GM18858 (cell line): ENCODE measurements around the gene MBD6.
A peak's percentile ranks its signal among the peaks of the same experiment; 100 is the strongest.
"Not testable (repeated sequence)": the region's sequence is repeated elsewhere in the genome, so short reads cannot be mapped to it uniquely, and the experiment has no call there.

ENCODE experiments used
- ATAC-seq: cut with Tn5 transposase; IDR thresholded peaks from one replicate; pipeline ENCODE4 v1.9.1; 2021; ENCODE audit not compliant: unreplicated experiment

MBD6 gene

DNA sequence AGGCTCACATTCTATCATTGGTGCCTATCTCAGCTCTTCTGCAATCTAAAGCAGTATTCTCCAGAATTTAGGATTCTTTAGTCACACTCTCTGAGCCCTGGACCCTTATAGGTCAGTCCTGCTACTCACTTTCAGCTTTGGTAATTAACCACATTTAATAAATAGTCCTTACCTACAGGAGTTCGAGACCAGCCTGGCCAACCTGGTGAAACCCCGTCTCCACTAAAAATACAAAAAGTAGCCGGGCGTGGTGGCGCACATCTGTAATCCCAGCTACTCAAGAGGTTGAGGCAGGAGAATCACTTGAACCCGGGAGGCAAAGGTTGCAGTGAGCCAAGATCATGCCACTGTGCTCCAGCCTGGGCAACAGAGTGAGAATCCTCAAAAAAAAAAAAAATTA is 8.9 kb upstream of the MBD6 start:
- not testable (repeated sequence) for ATAC-seq

GRCh38 chr12:57514246-57514645 is 8.4 kb upstream of the MBD6 start:
- ATAC-seq: not testable (repeated sequence)

DNA sequence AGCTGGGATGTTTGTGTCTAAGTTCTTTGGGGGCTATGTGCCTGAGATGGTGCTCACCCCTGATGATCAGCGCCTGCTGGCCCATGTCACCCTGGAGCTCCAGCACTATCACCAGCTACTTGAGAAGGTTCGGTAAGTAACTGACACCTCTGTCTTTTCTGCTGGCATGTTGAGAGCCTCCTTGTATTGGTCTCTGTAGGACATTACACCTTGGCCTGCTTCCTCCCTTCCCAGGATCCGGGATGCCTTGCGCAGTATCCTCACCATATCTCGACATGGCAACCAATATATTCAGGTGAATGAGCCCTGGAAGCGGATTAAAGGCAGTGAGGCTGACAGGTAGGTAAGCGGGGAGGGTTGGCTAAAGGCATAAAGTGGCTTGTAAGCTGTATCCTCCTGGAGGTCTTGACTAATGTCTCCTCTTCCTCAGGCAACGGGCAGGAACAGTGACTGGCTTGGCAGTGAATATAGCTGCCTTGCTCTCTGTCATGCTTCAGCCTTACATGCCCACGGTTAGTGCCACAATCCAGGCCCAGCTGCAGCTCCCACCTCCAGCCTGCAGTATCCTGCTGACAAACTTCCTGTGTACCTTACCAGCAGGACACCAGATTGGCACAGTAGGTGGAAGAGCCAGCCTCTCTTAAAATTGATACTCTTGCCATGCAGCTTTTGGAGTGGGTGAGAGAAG is 7.8 kb upstream of the MBD6 start:
- ATAC-seq: no peak

DNA sequence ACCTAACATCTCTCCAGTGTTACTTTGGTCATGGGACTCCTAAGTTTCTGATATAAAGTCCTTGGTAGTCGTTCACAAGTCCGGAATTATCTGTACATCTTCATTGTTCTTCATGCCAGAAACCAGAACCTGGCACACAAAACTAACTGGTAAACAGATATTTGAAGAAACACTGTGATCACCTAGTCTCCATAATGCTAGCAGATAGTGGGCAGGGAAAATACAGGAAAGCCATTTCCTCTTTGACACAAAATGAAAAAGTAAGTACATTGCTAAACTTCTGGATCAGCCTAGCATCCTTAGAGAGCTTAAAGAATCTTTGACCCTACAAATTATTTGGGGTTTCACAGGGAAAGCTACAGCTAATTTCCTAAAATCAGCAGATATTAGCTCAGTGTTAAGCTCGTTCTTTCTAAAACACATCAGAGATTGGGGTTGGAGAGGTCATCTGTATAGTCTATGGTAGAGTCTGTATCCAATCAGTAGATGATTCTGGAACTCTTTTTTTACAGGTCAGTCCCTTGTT is 7.2 kb upstream of the MBD6 start:
- ATAC-seq: no peak

DNA sequence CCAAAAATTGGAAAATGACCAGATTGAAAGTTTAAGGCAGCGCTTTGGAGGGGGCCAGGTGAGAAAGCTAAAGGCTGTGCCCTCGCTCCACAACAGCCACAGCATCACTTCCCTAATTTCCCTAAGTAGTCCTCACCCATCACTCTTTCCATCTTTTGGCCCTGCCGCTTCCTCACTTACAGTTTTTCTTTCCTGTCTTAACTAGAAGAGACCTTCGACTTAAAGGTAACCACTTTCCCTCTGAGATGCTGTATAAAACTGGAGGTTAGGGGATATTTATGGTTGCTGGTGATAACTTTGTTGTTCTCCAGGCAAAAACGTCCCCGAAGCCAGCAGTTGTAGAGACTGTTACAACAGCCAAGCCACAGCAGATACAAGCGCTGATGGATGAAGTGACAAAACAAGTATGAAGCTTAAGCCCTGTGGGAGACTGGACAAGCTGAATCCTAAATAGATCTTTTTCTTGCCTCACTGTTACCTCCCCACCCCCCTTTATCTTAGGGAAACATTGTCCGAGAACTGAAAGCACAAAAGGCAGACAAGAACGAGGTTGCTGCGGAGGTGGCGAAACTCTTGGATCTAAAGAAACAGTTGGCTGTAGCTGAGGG is 6.6 kb upstream of the MBD6 start:
- ATAC-seq: no peak

- ATAC-seq: no peak
These were observed 5.9 kb upstream of the MBD6 start for GRCh38 chr12:57516617-57517153.

- no peak for ATAC-seq
These were observed 5.4 kb upstream of the MBD6 start for GRCh38 chr12:57517187-57517586.

- ATAC-seq: not testable (repeated sequence)
These were observed 4.9 kb upstream of the MBD6 start for GRCh38 chr12:57517718-57518117.

- no peak for ATAC-seq
These were observed 4.3 kb upstream of the MBD6 start for GRCh38 chr12:57518176-57518919.

- ATAC-seq: no peak
These were observed 3.5 kb upstream of the MBD6 start for GRCh38 chr12:57518920-57519795.

DNA sequence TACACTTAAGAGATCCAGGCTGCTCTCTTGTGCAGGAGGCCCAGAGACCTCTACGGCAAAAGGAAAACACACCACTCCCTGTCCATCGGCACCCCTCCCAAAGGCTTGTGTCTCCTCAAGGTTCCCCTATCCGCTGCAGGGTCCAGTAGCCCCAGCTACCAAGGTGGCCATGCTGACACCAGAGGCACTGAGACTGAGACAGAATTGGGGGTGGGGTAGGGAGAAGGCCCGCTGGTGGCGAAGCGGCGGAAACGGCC is 2.9 kb upstream of the MBD6 start:
- ATAC-seq: no peak

DNA sequence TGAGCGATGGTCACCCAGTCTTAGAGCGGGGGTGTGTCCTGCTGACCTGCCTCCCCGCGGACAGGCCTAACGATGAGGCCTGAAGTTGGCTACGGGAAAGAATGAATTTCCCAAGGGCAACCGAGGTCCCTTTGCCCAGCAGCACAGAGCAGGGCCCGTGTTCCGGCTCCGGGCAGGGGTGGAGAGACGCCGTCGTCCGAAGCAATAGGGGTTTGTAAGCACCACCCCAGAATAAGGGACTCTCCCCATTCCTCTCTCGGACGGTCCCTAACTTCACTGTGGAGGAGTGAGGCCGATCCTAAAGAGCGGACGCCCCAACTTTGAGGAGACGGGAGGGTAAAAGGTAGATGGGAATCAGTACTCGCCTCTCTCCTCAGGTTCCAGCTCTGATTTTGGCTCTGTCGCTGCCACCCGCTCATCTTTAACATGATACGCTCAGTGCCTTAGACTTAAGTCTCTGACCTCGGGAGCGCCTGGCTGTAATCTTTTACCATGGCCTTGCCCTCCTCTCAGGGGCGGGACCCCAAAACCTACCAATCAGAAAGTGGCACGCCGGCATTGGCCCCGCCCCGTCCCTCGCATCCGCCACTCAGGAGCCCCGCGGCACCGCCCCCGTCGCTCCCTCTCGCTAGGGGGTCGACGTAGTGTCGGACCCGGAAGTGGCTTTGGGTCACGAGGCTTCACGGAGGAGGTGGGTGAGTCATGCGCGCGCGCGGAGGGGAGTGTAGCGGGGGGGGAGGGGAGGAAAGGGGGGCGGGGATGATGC is 2.4 kb upstream of the MBD6 start, which contains the start of gene DDIT3:
Gene DDIT3, minus strand, starts transcription at position 462 of the 766 bp plus-strand sequence. CDS start 3,108 bp downstream, outside the sequence.
- ATAC-seq: peak; percentile 54

GRCh38 chr12:57521525-57522010 is 1.1 kb upstream of the MBD6 start:
- no peak for ATAC-seq

GRCh38 chr12:57522887-57523705 is 472 bp downstream of the MBD6 start:
- no peak for ATAC-seq

- ATAC-seq: no peak
These were observed 1.3 kb downstream of the MBD6 start for GRCh38 chr12:57523706-57524614.

DNA sequence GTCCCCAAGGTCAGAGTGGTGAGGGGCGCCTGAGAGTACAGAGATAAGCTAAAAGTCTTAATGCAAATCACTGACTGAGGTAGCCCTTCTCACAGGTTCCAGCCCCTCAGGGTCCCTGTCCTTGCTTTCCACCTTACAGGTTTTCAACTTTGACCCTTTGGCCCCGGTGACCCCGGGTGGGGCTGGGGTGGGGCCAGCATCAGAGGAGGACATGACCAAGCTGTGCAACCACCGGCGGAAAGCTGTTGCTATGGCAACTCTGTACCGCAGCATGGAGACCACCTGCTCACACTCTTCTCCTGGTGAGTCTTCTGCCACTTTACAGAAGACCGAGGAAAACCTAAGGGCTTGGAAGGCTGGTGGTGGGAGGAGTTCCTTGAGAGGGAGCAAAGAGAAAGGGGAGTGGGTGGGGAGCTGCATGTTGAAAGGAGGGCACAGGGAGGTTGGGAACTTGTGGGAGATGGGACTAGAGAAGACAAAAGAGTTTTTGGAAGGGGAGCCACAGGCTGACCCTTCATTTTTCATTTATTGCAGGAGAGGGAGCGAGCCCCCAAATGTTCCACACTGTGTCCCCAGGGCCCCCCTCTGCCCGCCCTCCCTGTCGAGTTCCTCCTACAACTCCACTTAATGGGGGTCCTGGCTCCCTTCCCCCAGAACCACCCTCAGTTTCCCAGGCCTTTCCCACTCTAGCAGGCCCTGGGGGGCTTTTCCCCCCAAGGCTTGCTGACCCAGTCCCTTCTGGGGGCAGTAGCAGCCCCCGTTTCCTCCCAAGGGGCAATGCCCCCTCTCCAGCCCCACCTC is 2.4 kb downstream of the MBD6 start:
- ATAC-seq: no peak
